ENCODE results near the gene GALK2. TPM values are rescaled to one million over a fixed set of nuclear protein-coding genes. Genes with fewer than 3 reads are reported as not detected.

Gene GALK2
- total RNA-seq, 1 donor: 44.2 TPM

DNA sequence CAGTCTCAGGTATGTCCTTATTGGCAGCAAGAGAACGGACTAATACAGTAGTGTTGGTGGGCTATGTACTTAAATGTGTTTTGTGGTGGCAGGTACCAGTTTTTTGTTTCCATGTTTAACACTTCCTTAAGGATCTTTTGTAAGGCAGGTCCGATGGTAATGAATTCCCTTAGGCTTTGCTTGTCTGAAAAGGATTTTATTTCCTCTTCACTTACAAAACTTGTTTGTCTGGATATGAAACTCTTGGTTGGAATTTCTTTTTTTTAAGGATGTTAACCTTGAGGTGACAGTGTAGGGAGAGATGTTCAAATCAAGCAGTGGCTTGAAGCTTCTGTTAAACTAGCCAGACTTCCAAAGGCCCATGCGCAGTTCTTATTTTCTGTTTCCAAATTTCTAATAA, 130.8 kb downstream of the GALK2 start:
- Histone ChIP-seq H2AFZ (ENCODE audit: low read length) (no peak overlapping the region), H3K27me3 (ENCODE audit: insufficient read depth, low read length) (no peaks in the 10 kb centered on the region), H3K4me2 (ENCODE audit: insufficient read depth, low read length) (no peak overlapping the region), H3K27ac (ENCODE audit: low read depth, low read length) (no peak overlapping the region), H3K9me3 (ENCODE audit: low read depth, low read length) (no peaks in the 10 kb centered on the region), H3K4me1 (ENCODE audit: insufficient read depth, low read length) (peaks cover 8% of the 10 kb centered on the region), H4K20me1 (ENCODE audit: insufficient read depth, low read length) (peaks cover 6% of the 10 kb centered on the region), H3K4me3 (ENCODE audit: insufficient read depth, low read length) (no peak overlapping the region), H3K36me3 (ENCODE audit: insufficient read depth, low read length) (peaks cover 6% of the 10 kb centered on the region), H3K79me2 (ENCODE audit: insufficient read depth, low read length) (peaks cover 40% of the 10 kb centered on the region)
- TF ChIP-seq, protein P1, sequence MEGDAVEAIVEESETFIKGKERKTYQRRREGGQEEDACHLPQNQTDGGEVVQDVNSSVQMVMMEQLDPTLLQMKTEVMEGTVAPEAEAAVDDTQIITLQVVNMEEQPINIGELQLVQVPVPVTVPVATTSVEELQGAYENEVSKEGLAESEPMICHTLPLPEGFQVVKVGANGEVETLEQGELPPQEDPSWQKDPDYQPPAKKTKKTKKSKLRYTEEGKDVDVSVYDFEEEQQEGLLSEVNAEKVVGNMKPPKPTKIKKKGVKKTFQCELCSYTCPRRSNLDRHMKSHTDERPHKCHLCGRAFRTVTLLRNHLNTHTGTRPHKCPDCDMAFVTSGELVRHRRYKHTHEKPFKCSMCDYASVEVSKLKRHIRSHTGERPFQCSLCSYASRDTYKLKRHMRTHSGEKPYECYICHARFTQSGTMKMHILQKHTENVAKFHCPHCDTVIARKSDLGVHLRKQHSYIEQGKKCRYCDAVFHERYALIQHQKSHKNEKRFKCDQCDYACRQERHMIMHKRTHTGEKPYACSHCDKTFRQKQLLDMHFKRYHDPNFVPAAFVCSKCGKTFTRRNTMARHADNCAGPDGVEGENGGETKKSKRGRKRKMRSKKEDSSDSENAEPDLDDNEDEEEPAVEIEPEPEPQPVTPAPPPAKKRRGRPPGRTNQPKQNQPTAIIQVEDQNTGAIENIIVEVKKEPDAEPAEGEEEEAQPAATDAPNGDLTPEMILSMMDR (IDR thresholded peaks at IDR 0.05; ENCODE audit: extremely low read depth, low read depth, low read length): no peak
- DNase-seq (ENCODE audit: insufficient read length, low spot score, missing footprints): no peak

DNA sequence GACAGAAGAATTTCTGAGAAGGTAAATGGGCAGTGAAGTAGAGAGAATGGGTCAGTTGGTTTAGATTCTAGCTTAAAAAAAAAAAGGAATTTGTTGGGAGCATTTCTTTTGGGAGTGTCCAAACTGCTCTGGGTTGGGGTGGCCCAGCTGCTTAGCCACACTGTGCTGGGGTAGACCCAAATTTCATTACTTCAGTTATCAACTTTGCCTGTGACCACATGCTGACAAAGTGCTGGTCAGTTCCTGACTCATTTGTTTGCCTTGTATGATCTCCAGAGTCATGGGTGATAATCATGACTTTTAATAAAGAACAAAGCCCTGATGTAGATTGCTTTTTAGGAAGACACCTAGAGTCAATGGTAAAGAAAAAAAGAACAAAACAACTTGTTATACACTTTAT, 131.5 kb downstream of the GALK2 start:
- Histone ChIP-seq H3K4me2 (ENCODE audit: insufficient read depth, low read length) (no peak overlapping the region), H4K20me1 (ENCODE audit: insufficient read depth, low read length) (peaks cover 6% of the 10 kb centered on the region), H3K4me3 (ENCODE audit: insufficient read depth, low read length) (no peak overlapping the region), H3K79me2 (ENCODE audit: insufficient read depth, low read length) (peaks cover 37% of the 10 kb centered on the region), H3K27ac (ENCODE audit: low read depth, low read length) (no peak overlapping the region), H3K36me3 (ENCODE audit: insufficient read depth, low read length) (peaks cover 6% of the 10 kb centered on the region), H2AFZ (ENCODE audit: low read length) (no peak overlapping the region), H3K9me3 (ENCODE audit: low read depth, low read length) (no peaks in the 10 kb centered on the region), H3K27me3 (ENCODE audit: insufficient read depth, low read length) (no peaks in the 10 kb centered on the region), H3K4me1 (ENCODE audit: insufficient read depth, low read length) (peaks cover 8% of the 10 kb centered on the region)
- TF ChIP-seq, protein P1 (IDR thresholded peaks at IDR 0.05; ENCODE audit: extremely low read depth, low read depth, low read length): no peak
- DNase-seq (ENCODE audit: insufficient read length, low spot score, missing footprints): peak; percentile 30

DNA sequence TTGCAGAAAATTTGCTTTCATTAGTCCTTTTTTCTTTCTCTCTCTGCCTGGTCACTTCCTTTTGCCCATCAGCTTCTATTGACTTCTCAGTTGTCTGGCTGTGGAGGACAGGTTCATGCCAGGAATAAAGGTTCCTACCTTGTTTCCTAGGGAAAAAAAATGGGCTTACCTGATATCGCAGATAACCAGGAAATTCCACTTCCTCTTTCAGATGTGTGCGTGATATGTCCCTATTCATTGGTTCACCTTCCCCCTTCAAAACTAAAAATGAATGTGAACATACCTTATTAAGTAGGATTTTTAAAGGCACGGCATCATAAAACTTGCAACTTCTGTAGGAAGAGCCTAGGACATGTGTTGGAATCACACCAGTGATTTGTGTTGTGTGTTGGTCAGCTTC, 133.0 kb downstream of the GALK2 start:
- DNase-seq (ENCODE audit: insufficient read length, low spot score, missing footprints): no peak
- no peaks in the 10 kb centered on the region for H3K9me3 ChIP-seq (ENCODE audit: low read depth, low read length)
- TF ChIP-seq, protein P1 (IDR thresholded peaks at IDR 0.05; ENCODE audit: extremely low read depth, low read depth, low read length): no peak
- H3K4me2 ChIP-seq (ENCODE audit: insufficient read depth, low read length): no peak overlapping the region
- H3K27me3 ChIP-seq (ENCODE audit: insufficient read depth, low read length): no peaks in the 10 kb centered on the region
- H3K4me1 ChIP-seq (ENCODE audit: insufficient read depth, low read length): peaks cover 8% of the 10 kb centered on the region
- H3K79me2 ChIP-seq (ENCODE audit: insufficient read depth, low read length): peaks cover 30% of the 10 kb centered on the region
- no peak overlapping the region for H2AFZ ChIP-seq (ENCODE audit: low read length)
- no peak overlapping the region for H3K27ac ChIP-seq (ENCODE audit: low read depth, low read length)
- H3K4me3 ChIP-seq (ENCODE audit: insufficient read depth, low read length): no peak overlapping the region
- H3K36me3 ChIP-seq (ENCODE audit: insufficient read depth, low read length): peaks cover 6% of the 10 kb centered on the region
- peaks cover 6% of the 10 kb centered on the region for H4K20me1 ChIP-seq (ENCODE audit: insufficient read depth, low read length)

DNA sequence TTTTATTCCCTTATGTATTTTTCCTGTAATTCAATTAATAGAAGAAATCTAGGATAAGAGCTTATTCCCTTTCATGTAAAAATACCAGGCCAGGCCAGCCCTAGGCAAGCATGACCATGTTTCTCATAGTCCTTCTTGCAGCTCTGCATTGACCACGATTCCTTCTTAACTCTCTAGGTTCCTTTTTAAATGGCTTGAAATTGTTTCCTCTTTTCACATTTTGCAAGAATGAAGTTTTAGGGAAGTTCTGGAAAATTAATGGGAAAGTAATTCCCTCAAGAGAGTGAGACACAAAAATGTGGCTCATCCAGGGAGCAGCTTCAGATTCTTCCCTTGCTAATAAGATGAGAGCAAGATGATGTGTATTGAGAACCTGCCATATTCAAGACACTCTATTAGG, 136.5 kb downstream of the GALK2 start:
- TF ChIP-seq, protein P1 (IDR thresholded peaks at IDR 0.05; ENCODE audit: extremely low read depth, low read depth, low read length): no peak
- H3K9me3 ChIP-seq (ENCODE audit: low read depth, low read length): no peaks in the 10 kb centered on the region
- H3K4me2 ChIP-seq (ENCODE audit: insufficient read depth, low read length): no peak overlapping the region
- no peak overlapping the region for H2AFZ ChIP-seq (ENCODE audit: low read length)
- no peak overlapping the region for H3K4me3 ChIP-seq (ENCODE audit: insufficient read depth, low read length)
- peaks cover 9% of the 10 kb centered on the region for H3K36me3 ChIP-seq (ENCODE audit: insufficient read depth, low read length)
- DNase-seq (ENCODE audit: insufficient read length, low spot score, missing footprints): no peak
- peaks cover 4% of the 10 kb centered on the region for H3K79me2 ChIP-seq (ENCODE audit: insufficient read depth, low read length)
- no peak overlapping the region for H3K27ac ChIP-seq (ENCODE audit: low read depth, low read length)
- peaks cover 3% of the 10 kb centered on the region for H3K4me1 ChIP-seq (ENCODE audit: insufficient read depth, low read length)
- H4K20me1 ChIP-seq (ENCODE audit: insufficient read depth, low read length): no peaks in the 10 kb centered on the region
- H3K27me3 ChIP-seq (ENCODE audit: insufficient read depth, low read length): no peaks in the 10 kb centered on the region
